ENCODE data around the gene NME4.
A peak's percentile ranks its signal among the peaks of the same experiment; 100 is the strongest.

The NME4 gene

GRCh38 chr16:367333-367903 is 29.6 kb upstream of the NME4 start:
- TF ChIP-seq CTCF (conservative IDR thresholded peaks at IDR 0.05) (no peak), ZFX (IDR thresholded peaks at IDR 0.05) (no peak)

GRCh38 chr16:368388-369158 is 28.4 kb upstream of the NME4 start:
- TF ChIP-seq ZFX (IDR thresholded peaks at IDR 0.05) (no peak), CTCF (conservative IDR thresholded peaks at IDR 0.05) (no peak)

More at GRCh38 chr16:367333-367903, 29.6 kb upstream of the NME4 start:
- no peak overlapping the region for H3K27ac ChIP-seq

GRCh38 chr16:369275-369865 is 27.6 kb upstream of the NME4 start:
- TF ChIP-seq CTCF (conservative IDR thresholded peaks at IDR 0.05) (no peak), ZFX (IDR thresholded peaks at IDR 0.05) (no peak)
- peak overlapping the region; percentile 5; the same call in 1 of the 2 replicates for H3K27ac ChIP-seq

More at GRCh38 chr16:368388-369158, 28.4 kb upstream of the NME4 start:
- no peak overlapping the region for H3K27ac ChIP-seq

- peak overlapping the region; percentile 5; the same call in 1 of the 2 replicates for H3K27ac ChIP-seq
- no peak for TF ChIP-seq ZFX (IDR thresholded peaks at IDR 0.05)
- TF ChIP-seq CTCF (conservative IDR thresholded peaks at IDR 0.05): no peak
These were observed 27.0 kb upstream of the NME4 start for GRCh38 chr16:369866-370436.

GRCh38 chr16:370443-370842 is 26.6 kb upstream of the NME4 start, which contains the start of gene MRPL28:
MRPL28 (minus strand) TSS chr16:370538; CDS start chr16:370218, 320 bp downstream.
- no peak for TF ChIP-seq CTCF (conservative IDR thresholded peaks at IDR 0.05)
- TF ChIP-seq ZFX (IDR thresholded peaks at IDR 0.05): no peak
- peak within 1 kb of the TSS; percentile 21; the same call in 1 of the 2 replicates for H3K27ac ChIP-seq

- no peak for TF ChIP-seq ZFX (IDR thresholded peaks at IDR 0.05)
- TF ChIP-seq CTCF (conservative IDR thresholded peaks at IDR 0.05): no peak
- H3K27ac ChIP-seq: peak overlapping the region; percentile 21; the same call in 1 of the 2 replicates
These were observed 26.0 kb upstream of the NME4 start for GRCh38 chr16:370979-371514.
